ENCODE measurements around the gene TRPM5.

GRCh38 chr11:2431395-2431794, 12.9 kb downstream of the TRPM5 start:
- TF ChIP-seq CTCF (IDR thresholded peaks at IDR 0.05; ENCODE audit: insufficient read depth, low read depth, low read length) (no peak), EZH2 (IDR thresholded peaks at IDR 0.05; ENCODE audit: insufficient read depth, low read length) (no peak)

Data from astrocyte (in vitro differentiated cells and primary cell).